ENCODE measurements around the gene AKAP17A.
A peak's percentile ranks its signal among the peaks of the same experiment; 100 is the strongest.
"Not testable (repeated sequence)": the region's sequence is repeated elsewhere in the genome, so short reads cannot be mapped to it uniquely, and the experiment has no call there.

AKAP17A gene

GRCh38 chrX:1591102-1591862, at the start of gene AKAP17A:
Gene AKAP17A (plus strand): TSS chrX:1591604. CDS start chrX:1593463, 1,859 bp downstream.
- peak; percentile 99 for DNase-seq

- DNase-seq, result no peak
Measured at GRCh38 chrX:1542994-1543725, 48.2 kb upstream of the AKAP17A start.

- DNase-seq, result no peak
Measured at GRCh38 chrX:1545776-1546408, 45.5 kb upstream of the AKAP17A start.

- no peak for DNase-seq
Measured at GRCh38 chrX:1546691-1547251, 44.6 kb upstream of the AKAP17A start.

GRCh38 chrX:1551959-1552546, 39.4 kb upstream of the AKAP17A start:
- DNase-seq, result no peak

GRCh38 chrX:1554469-1555210, 36.8 kb upstream of the AKAP17A start:
- DNase-seq, result no peak

- no peak for DNase-seq
Measured at GRCh38 chrX:1555370-1555769, 36.0 kb upstream of the AKAP17A start.

- DNase-seq, result not testable (repeated sequence)
Measured at GRCh38 chrX:1557442-1557841, 34.0 kb upstream of the AKAP17A start.

GRCh38 chrX:1558761-1559468, 32.5 kb upstream of the AKAP17A start:
- no peak for DNase-seq

GRCh38 chrX:1561164-1561563, 30.2 kb upstream of the AKAP17A start:
- DNase-seq, result no peak

GRCh38 chrX:1564077-1564476, 27.3 kb upstream of the AKAP17A start:
- not testable (repeated sequence) for DNase-seq

- DNase-seq, result no peak
Measured at GRCh38 chrX:1564750-1565683, 26.4 kb upstream of the AKAP17A start.

- not testable (repeated sequence) for DNase-seq
Measured at GRCh38 chrX:1574181-1574580, 17.2 kb upstream of the AKAP17A start.

- no peak for DNase-seq
Measured at GRCh38 chrX:1576201-1576992, 15.0 kb upstream of the AKAP17A start.

GRCh38 chrX:1577845-1578244, 13.6 kb upstream of the AKAP17A start:
- DNase-seq, result no peak

- no peak for DNase-seq
Measured at GRCh38 chrX:1578511-1579173, 12.8 kb upstream of the AKAP17A start.

- DNase-seq, result no peak
Measured at GRCh38 chrX:1581132-1581531, 10.3 kb upstream of the AKAP17A start.

GRCh38 chrX:1582686-1583437, 8.5 kb upstream of the AKAP17A start:
- no peak for DNase-seq

Data from right forelimb (tissue), 1 donor.